Smooth muscle cell (in vitro differentiated cells): Measurements from ENCODE around the gene ISYNA1. TPM values are rescaled to one million over a fixed set of nuclear protein-coding genes. Genes with fewer than 3 reads are reported as not detected.

ENCODE experiments used
- DNase-seq: peaks from one replicate; lab custom pipeline; 2025; ENCODE audit not compliant: unreplicated experiment; lab: John Stamatoyannopoulos, UW
- H2AFZ ChIP-seq: fragments of 200-600 bp; sonication (generic); 2 replicates; pipeline ENCODE4 v1.6.0; 2016; ENCODE audit warnings: antibody characterized with exemption, low read depth, mild to moderate bottlenecking
- H3F3A ChIP-seq: fragments of 200-600 bp; sonication (generic); 2 replicates; pipeline ENCODE4 v1.6.0; 2017; ENCODE audit warnings: antibody characterized with exemption, low read depth
- H3K27ac ChIP-seq: fragments of 200-600 bp; sonication (generic); 2 replicates; pipeline ENCODE4 v1.5.1; 2016; ENCODE audit warnings: low read depth, mild to moderate bottlenecking
- H3K27me3 ChIP-seq: fragments of 200-600 bp; sonication (generic); 2 replicates; pipeline ENCODE4 v1.6.1; 2016; ENCODE audit warnings: low read depth, mild to moderate bottlenecking
- H3K36me3 ChIP-seq: fragments of 200-600 bp; sonication (generic); 2 replicates; pipeline ENCODE4 v1.5.1; 2016; ENCODE audit warnings: low read depth
- H3K4me1 ChIP-seq: fragments of 200-600 bp; sonication (generic); 2 replicates; pipeline ENCODE4 v1.5.1; 2016; ENCODE audit warnings: low read depth
- H3K4me2 ChIP-seq: fragments of 200-600 bp; sonication (generic); 2 replicates; pipeline ENCODE4 v1.6.0; 2016; ENCODE audit warnings: mild to moderate bottlenecking
- H3K4me3 ChIP-seq: fragments of 200-600 bp; sonication (generic); 2 replicates; pipeline ENCODE4 v1.5.1; 2016; ENCODE audit warnings: mild to moderate bottlenecking
- H3K79me2 ChIP-seq: fragments of 200-600 bp; sonication (generic); 2 replicates; pipeline ENCODE4 v1.6.0; 2016; ENCODE audit warnings: low read depth, mild to moderate bottlenecking
- H3K9ac ChIP-seq: fragments of 200-600 bp; sonication (generic); 2 replicates; pipeline ENCODE4 v1.6.0; 2016; ENCODE audit warnings: low read depth
- H3K9me3 ChIP-seq: fragments of 200-600 bp; sonication (generic); replicated peaks from 2 replicates; pipeline ENCODE4 v1.5.1; 2016; ENCODE audit warnings: low read depth
- H4K20me1 ChIP-seq: fragments of 200-600 bp; sonication (generic); 2 replicates; pipeline ENCODE4 v1.6.0; 2016; ENCODE audit warnings: low read depth
- WGBS: methylation state at CpG from one replicate; pipeline ENCODE4 v1.1.7; 2016; ENCODE audit warnings: low lambda C conversion rate; 5-methylcytosine and 5-hydroxymethylcytosine counted together
- polyA plus RNA-seq: library from polyadenylated mRNA; unstranded; fragments of >200 nt; fragmentation: Nextera tagmentation; extraction: Ambion mirVana; gene quantifications from 2 replicates; pipeline ENCODE4 v1.2.1, GENCODE V29; 2016
- total RNA-seq: library from RNA; depleted of rRNA; stranded (reverse); fragments of >200 nt; gene quantifications from 2 replicates; pipeline ENCODE4 v1.2.3, GENCODE V29; 2014
- TF ChIP-seq, protein P1 (sequence below): fragments of 200-600 bp; sonication (generic); IDR thresholded peaks from 2 replicates; pipeline ENCODE4 v1.5.1; 2017; ENCODE audit warnings: borderline replicate concordance, mild to moderate bottlenecking, antibody characterized with exemption; ENCODE audit not compliant: insufficient read depth, poor library complexity, severe bottlenecking

ISYNA1 gene
- total and polyA plus RNA-seq, 2 experiments from 2014 or later = 56.9 to 60.1 TPM

DNA sequence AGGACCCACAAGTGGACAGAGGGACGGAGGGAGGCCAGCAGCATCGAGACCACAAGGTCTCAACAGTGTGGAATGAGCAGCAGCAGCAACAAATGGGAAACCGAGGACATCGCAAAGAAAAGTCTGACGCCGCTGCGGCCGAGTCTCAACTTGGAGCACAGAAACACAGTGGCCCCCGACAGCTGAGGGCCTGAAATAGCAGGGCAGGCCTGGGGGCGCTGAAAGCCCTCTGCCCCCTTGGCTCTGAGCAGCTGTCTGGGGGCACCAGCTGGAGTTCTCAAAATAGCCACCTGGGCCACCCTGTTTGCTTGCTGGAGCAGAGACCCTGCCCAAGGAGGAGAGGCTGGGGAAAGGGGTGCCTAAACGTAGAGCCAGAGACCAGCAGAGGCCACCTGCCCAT, 5.9 kb upstream of the ISYNA1 start:
- Histone ChIP-seq H3K27me3 (no peaks in the 10 kb centered on the region), H3K4me2 (no peak overlapping the region), H3K27ac (no peak overlapping the region), H3K79me2 (peaks cover 2% of the 10 kb centered on the region), H3K9me3 (no peaks in the 10 kb centered on the region), H3K9ac (no peak overlapping the region), H3K4me3 (no peak overlapping the region), H3F3A (peaks cover 13% of the 10 kb centered on the region), H3K36me3 (no peaks in the 10 kb centered on the region), H2AFZ (no peak overlapping the region), H4K20me1 (peaks cover 22% of the 10 kb centered on the region), H3K4me1 (peaks cover 12% of the 10 kb centered on the region)
- 98% methylated on average over 11 of the region's 11 CpGs for WGBS
- DNase-seq = no peak
- TF ChIP-seq, protein P1, sequence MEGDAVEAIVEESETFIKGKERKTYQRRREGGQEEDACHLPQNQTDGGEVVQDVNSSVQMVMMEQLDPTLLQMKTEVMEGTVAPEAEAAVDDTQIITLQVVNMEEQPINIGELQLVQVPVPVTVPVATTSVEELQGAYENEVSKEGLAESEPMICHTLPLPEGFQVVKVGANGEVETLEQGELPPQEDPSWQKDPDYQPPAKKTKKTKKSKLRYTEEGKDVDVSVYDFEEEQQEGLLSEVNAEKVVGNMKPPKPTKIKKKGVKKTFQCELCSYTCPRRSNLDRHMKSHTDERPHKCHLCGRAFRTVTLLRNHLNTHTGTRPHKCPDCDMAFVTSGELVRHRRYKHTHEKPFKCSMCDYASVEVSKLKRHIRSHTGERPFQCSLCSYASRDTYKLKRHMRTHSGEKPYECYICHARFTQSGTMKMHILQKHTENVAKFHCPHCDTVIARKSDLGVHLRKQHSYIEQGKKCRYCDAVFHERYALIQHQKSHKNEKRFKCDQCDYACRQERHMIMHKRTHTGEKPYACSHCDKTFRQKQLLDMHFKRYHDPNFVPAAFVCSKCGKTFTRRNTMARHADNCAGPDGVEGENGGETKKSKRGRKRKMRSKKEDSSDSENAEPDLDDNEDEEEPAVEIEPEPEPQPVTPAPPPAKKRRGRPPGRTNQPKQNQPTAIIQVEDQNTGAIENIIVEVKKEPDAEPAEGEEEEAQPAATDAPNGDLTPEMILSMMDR = no peak

- Histone ChIP-seq H3F3A (peaks cover 14% of the 10 kb centered on the region), H3K4me2 (no peak overlapping the region), H3K79me2 (peaks cover 2% of the 10 kb centered on the region), H3K36me3 (no peaks in the 10 kb centered on the region), H3K9me3 (no peaks in the 10 kb centered on the region), H3K9ac (no peak overlapping the region), H4K20me1 (peaks cover 20% of the 10 kb centered on the region), H3K4me3 (no peak overlapping the region), H3K27me3 (no peaks in the 10 kb centered on the region), H3K27ac (no peak overlapping the region), H2AFZ (no peak overlapping the region), H3K4me1 (peaks cover 17% of the 10 kb centered on the region)
- DNase-seq = no peak
- 99% methylated on average over 6 of the region's 6 CpGs for WGBS
- TF ChIP-seq, protein P1 = no peak
Measured at GRCh38 chr19:18443406-18443805, 5.5 kb upstream of the ISYNA1 start.

- Histone ChIP-seq H3K9ac (no peak overlapping the region), H3K79me2 (peaks cover 2% of the 10 kb centered on the region), H3K27me3 (no peaks in the 10 kb centered on the region), H4K20me1 (peaks cover 20% of the 10 kb centered on the region), H2AFZ (no peak overlapping the region), H3K4me3 (no peak overlapping the region), H3K9me3 (no peaks in the 10 kb centered on the region), H3K4me2 (no peak overlapping the region), H3K36me3 (no peaks in the 10 kb centered on the region), H3F3A (peaks cover 17% of the 10 kb centered on the region), H3K4me1 (peaks cover 21% of the 10 kb centered on the region), H3K27ac (no peak overlapping the region)
- TF ChIP-seq, protein P1 = no peak
- no peak for DNase-seq
- 96% methylated on average over 12 of the region's 12 CpGs for WGBS
Measured at GRCh38 chr19:18442941-18443340, 5.0 kb upstream of the ISYNA1 start.
